Stimulated activated CD8-positive, alpha-beta memory T cell treated with anti-CD3 and anti-CD28 coated beads, Interleukin-7, amount 100 ng/mL, for 1 hour (primary cell): ENCODE data around the gene SYTL1.
"Not testable (repeated sequence)": the region's sequence is repeated elsewhere in the genome, so short reads cannot be mapped to it uniquely, and the experiment has no call there.

ENCODE experiments used
- DNase-seq, 2 donors: peaks; one replicate each; pipeline ENCODE4 v3.0.0-alpha.2; 2020; ENCODE audit warnings: low read depth in 2 of 2

Gene SYTL1

GRCh38 chr1:27384797-27385196 is 43.0 kb downstream of the SYTL1 start:
- DNase-seq = not testable (repeated sequence)

- DNase-seq = peak; percentile 52 to 63
Measured at GRCh38 chr1:27388337-27389005, 46.6 kb downstream of the SYTL1 start.

GRCh38 chr1:27391511-27392095 is 49.8 kb downstream of the SYTL1 start:
- DNase-seq = no peak

GRCh38 chr1:27392096-27392777 is 50.4 kb downstream of the SYTL1 start, which contains the start of gene GPR3:
TSS of gene GPR3 (plus strand) at chr1:27392622. CDS start at chr1:27393799, 1,177 bp downstream.
- peak; percentile 86 for DNase-seq

GRCh38 chr1:27392778-27393635 is 51.2 kb downstream of the SYTL1 start:
- DNase-seq = no peak

GRCh38 chr1:27393641-27394281 is 51.9 kb downstream of the SYTL1 start:
- DNase-seq = no peak

GRCh38 chr1:27394282-27394658 is 52.4 kb downstream of the SYTL1 start:
- no peak for DNase-seq

GRCh38 chr1:27394925-27395324 is 53.1 kb downstream of the SYTL1 start:
- no peak for DNase-seq

- DNase-seq = peak; percentile 56
Measured at GRCh38 chr1:27395441-27396195, 53.8 kb downstream of the SYTL1 start.

GRCh38 chr1:27397110-27397509 is 55.3 kb downstream of the SYTL1 start:
- no peak for DNase-seq

GRCh38 chr1:27397749-27398148 is 55.9 kb downstream of the SYTL1 start:
- DNase-seq = no peak

GRCh38 chr1:27398405-27399149 is 56.8 kb downstream of the SYTL1 start:
- no peak for DNase-seq

- DNase-seq = no peak
Measured at GRCh38 chr1:27399251-27400025, 57.6 kb downstream of the SYTL1 start.

- no peak for DNase-seq
Measured at GRCh38 chr1:27400082-27400962, 58.5 kb downstream of the SYTL1 start.

GRCh38 chr1:27400963-27401341 is 59.1 kb downstream of the SYTL1 start:
- DNase-seq = no peak

- no peak for DNase-seq
Measured at GRCh38 chr1:27402349-27402754, 60.5 kb downstream of the SYTL1 start.

GRCh38 chr1:27403065-27403726 is 61.4 kb downstream of the SYTL1 start:
- DNase-seq = no peak
